ENCODE measurements around the gene MRPL38.

MRPL38 gene

GRCh38 chr17:75932852-75933251, 28.2 kb upstream of the MRPL38 start:
- Histone ChIP-seq H3K9ac (ENCODE audit: low read length) (no peak overlapping the region), H3K4me3 (ENCODE audit: low read depth, low read length) (no peak overlapping the region), H3K9me3 (ENCODE audit: control insufficient read depth, insufficient read depth, low read depth, low read length) (no peaks in the 10 kb centered on the region), H3K27ac (ENCODE audit: low read depth, low read length) (no peak overlapping the region), H3K36me3 (ENCODE audit: control insufficient read depth, insufficient read depth, low read length) (peaks cover 17% of the 10 kb centered on the region), H3K27me3 (ENCODE audit: control insufficient read depth, insufficient read depth, low read length) (no peaks in the 10 kb centered on the region), H3K4me1 (ENCODE audit: control insufficient read depth, insufficient read depth, low read length) (no peaks in the 10 kb centered on the region)

GRCh38 chr17:75931062-75931461, 26.4 kb upstream of the MRPL38 start:
- no peak overlapping the region for H3K4me3 ChIP-seq (ENCODE audit: low read depth, low read length)
- no peak overlapping the region for H3K9ac ChIP-seq (ENCODE audit: low read length)
- H3K9me3 ChIP-seq (ENCODE audit: control insufficient read depth, insufficient read depth, low read depth, low read length): no peaks in the 10 kb centered on the region
- peaks cover 28% of the 10 kb centered on the region for H3K36me3 ChIP-seq (ENCODE audit: control insufficient read depth, insufficient read depth, low read length)
- no peaks in the 10 kb centered on the region for H3K27me3 ChIP-seq (ENCODE audit: control insufficient read depth, insufficient read depth, low read length)
- no peaks in the 10 kb centered on the region for H3K4me1 ChIP-seq (ENCODE audit: control insufficient read depth, insufficient read depth, low read length)
- no peak overlapping the region for H3K27ac ChIP-seq (ENCODE audit: low read depth, low read length)

GRCh38 chr17:75927286-75927922, 22.7 kb upstream of the MRPL38 start:
- H3K4me3 ChIP-seq (ENCODE audit: low read depth, low read length): no peak overlapping the region
- H3K9me3 ChIP-seq (ENCODE audit: control insufficient read depth, insufficient read depth, low read depth, low read length): no peaks in the 10 kb centered on the region
- peaks cover 49% of the 10 kb centered on the region for H3K36me3 ChIP-seq (ENCODE audit: control insufficient read depth, insufficient read depth, low read length)

GRCh38 chr17:75926456-75926855, 21.8 kb upstream of the MRPL38 start:
- no peaks in the 10 kb centered on the region for H3K27me3 ChIP-seq (ENCODE audit: control insufficient read depth, insufficient read depth, low read length)
- H3K27ac ChIP-seq (ENCODE audit: low read depth, low read length): no peak overlapping the region
- H3K36me3 ChIP-seq (ENCODE audit: control insufficient read depth, insufficient read depth, low read length): peaks cover 51% of the 10 kb centered on the region
- H3K9me3 ChIP-seq (ENCODE audit: control insufficient read depth, insufficient read depth, low read depth, low read length): no peaks in the 10 kb centered on the region
- H3K9ac ChIP-seq (ENCODE audit: low read length): no peak overlapping the region
- H3K4me1 ChIP-seq (ENCODE audit: control insufficient read depth, insufficient read depth, low read length): no peaks in the 10 kb centered on the region
- H3K4me3 ChIP-seq (ENCODE audit: low read depth, low read length): no peak overlapping the region

More at GRCh38 chr17:75927286-75927922, 22.7 kb upstream of the MRPL38 start:
- Histone ChIP-seq H3K27ac (ENCODE audit: low read depth, low read length) (no peak overlapping the region), H3K4me1 (ENCODE audit: control insufficient read depth, insufficient read depth, low read length) (no peaks in the 10 kb centered on the region), H3K9ac (ENCODE audit: low read length) (no peak overlapping the region), H3K27me3 (ENCODE audit: control insufficient read depth, insufficient read depth, low read length) (no peaks in the 10 kb centered on the region)

- Histone ChIP-seq H3K9me3 (ENCODE audit: control insufficient read depth, insufficient read depth, low read depth, low read length) (no peaks in the 10 kb centered on the region), H3K27me3 (ENCODE audit: control insufficient read depth, insufficient read depth, low read length) (no peaks in the 10 kb centered on the region), H3K27ac (ENCODE audit: low read depth, low read length) (no peak overlapping the region), H3K4me1 (ENCODE audit: control insufficient read depth, insufficient read depth, low read length) (no peaks in the 10 kb centered on the region), H3K36me3 (ENCODE audit: control insufficient read depth, insufficient read depth, low read length) (peaks cover 51% of the 10 kb centered on the region), H3K4me3 (ENCODE audit: low read depth, low read length) (no peak overlapping the region), H3K9ac (ENCODE audit: low read length) (no peak overlapping the region)
Observed at GRCh38 chr17:75925912-75926311, 21.2 kb upstream of the MRPL38 start.

- H3K27ac ChIP-seq (ENCODE audit: low read depth, low read length): no peak overlapping the region
- H3K4me3 ChIP-seq (ENCODE audit: low read depth, low read length): no peak overlapping the region
- no peak overlapping the region for H3K9ac ChIP-seq (ENCODE audit: low read length)
- no peaks in the 10 kb centered on the region for H3K27me3 ChIP-seq (ENCODE audit: control insufficient read depth, insufficient read depth, low read length)
- H3K9me3 ChIP-seq (ENCODE audit: control insufficient read depth, insufficient read depth, low read depth, low read length): no peaks in the 10 kb centered on the region
- peaks cover 55% of the 10 kb centered on the region for H3K36me3 ChIP-seq (ENCODE audit: control insufficient read depth, insufficient read depth, low read length)
- H3K4me1 ChIP-seq (ENCODE audit: control insufficient read depth, insufficient read depth, low read length): no peaks in the 10 kb centered on the region
Observed at GRCh38 chr17:75925103-75925502, 20.4 kb upstream of the MRPL38 start.

GRCh38 chr17:75922963-75923874, 18.5 kb upstream of the MRPL38 start:
- H3K4me3 ChIP-seq (ENCODE audit: low read depth, low read length): no peak overlapping the region
- H3K36me3 ChIP-seq (ENCODE audit: control insufficient read depth, insufficient read depth, low read length): peaks cover 63% of the 10 kb centered on the region
- H3K27ac ChIP-seq (ENCODE audit: low read depth, low read length): no peak overlapping the region
- H3K9me3 ChIP-seq (ENCODE audit: control insufficient read depth, insufficient read depth, low read depth, low read length): no peaks in the 10 kb centered on the region
- no peaks in the 10 kb centered on the region for H3K4me1 ChIP-seq (ENCODE audit: control insufficient read depth, insufficient read depth, low read length)
- H3K27me3 ChIP-seq (ENCODE audit: control insufficient read depth, insufficient read depth, low read length): no peaks in the 10 kb centered on the region
- peak overlapping the region; percentile 16 for H3K9ac ChIP-seq (ENCODE audit: low read length)

GRCh38 chr17:75922173-75922961, 17.7 kb upstream of the MRPL38 start:
- no peaks in the 10 kb centered on the region for H3K4me1 ChIP-seq (ENCODE audit: control insufficient read depth, insufficient read depth, low read length)
- peak overlapping the region; percentile 16 for H3K9ac ChIP-seq (ENCODE audit: low read length)
- peaks cover 63% of the 10 kb centered on the region for H3K36me3 ChIP-seq (ENCODE audit: control insufficient read depth, insufficient read depth, low read length)
- H3K27ac ChIP-seq (ENCODE audit: low read depth, low read length): no peak overlapping the region
- no peaks in the 10 kb centered on the region for H3K27me3 ChIP-seq (ENCODE audit: control insufficient read depth, insufficient read depth, low read length)
- no peaks in the 10 kb centered on the region for H3K9me3 ChIP-seq (ENCODE audit: control insufficient read depth, insufficient read depth, low read depth, low read length)
- no peak overlapping the region for H3K4me3 ChIP-seq (ENCODE audit: low read depth, low read length)

- no peaks in the 10 kb centered on the region for H3K4me1 ChIP-seq (ENCODE audit: control insufficient read depth, insufficient read depth, low read length)
- no peak overlapping the region for H3K27ac ChIP-seq (ENCODE audit: low read depth, low read length)
- peaks cover 64% of the 10 kb centered on the region for H3K36me3 ChIP-seq (ENCODE audit: control insufficient read depth, insufficient read depth, low read length)
- H3K9ac ChIP-seq (ENCODE audit: low read length): no peak overlapping the region
- H3K4me3 ChIP-seq (ENCODE audit: low read depth, low read length): no peak overlapping the region
- H3K9me3 ChIP-seq (ENCODE audit: control insufficient read depth, insufficient read depth, low read depth, low read length): no peaks in the 10 kb centered on the region
- no peaks in the 10 kb centered on the region for H3K27me3 ChIP-seq (ENCODE audit: control insufficient read depth, insufficient read depth, low read length)
Observed at GRCh38 chr17:75921596-75921995, 16.9 kb upstream of the MRPL38 start.

GRCh38 chr17:75920045-75920560, 15.4 kb upstream of the MRPL38 start:
- Histone ChIP-seq H3K27me3 (ENCODE audit: control insufficient read depth, insufficient read depth, low read length) (no peaks in the 10 kb centered on the region), H3K4me3 (ENCODE audit: low read depth, low read length) (no peak overlapping the region), H3K36me3 (ENCODE audit: control insufficient read depth, insufficient read depth, low read length) (peaks cover 49% of the 10 kb centered on the region), H3K9ac (ENCODE audit: low read length) (peak overlapping the region; percentile 24), H3K9me3 (ENCODE audit: control insufficient read depth, insufficient read depth, low read depth, low read length) (no peaks in the 10 kb centered on the region), H3K4me1 (ENCODE audit: control insufficient read depth, insufficient read depth, low read length) (no peaks in the 10 kb centered on the region), H3K27ac (ENCODE audit: low read depth, low read length) (no peak overlapping the region)
